ENCODE results near the gene CASS4. TPM values are rescaled to one million over a fixed set of nuclear protein-coding genes. Genes with fewer than 3 reads are reported as not detected.

Gene CASS4
- total RNA-seq, 1 experiment from 2014 or later = not detected

- BruUV-seq (replicated peaks) = no TSS peak
- TF ChIP-seq CTCF (IDR thresholded peaks at IDR 0.05; ENCODE audit: unreplicated experiment) = no peak
- CTCF ChIA-PET = no interaction called here
- Mint-ChIP-seq H3K27me3 (ENCODE audit: insufficient read depth, unreplicated experiment) (peaks cover 26% of the 10 kb centered on the region), H3K4me1 (ENCODE audit: insufficient read depth, unreplicated experiment) (no peaks in the 10 kb centered on the region), H3K27ac (ENCODE audit: low read depth, unreplicated experiment) (no peak overlapping the region), H3K36me3 (ENCODE audit: insufficient read depth, unreplicated experiment) (no peaks in the 10 kb centered on the region), H3K4me3 (ENCODE audit: unreplicated experiment) (no peak overlapping the region), H3K9me3 (ENCODE audit: unreplicated experiment) (no peaks in the 10 kb centered on the region)
- intact Hi-C loops (cut with micrococcal nuclease) = no loop called here
- DNase-seq (ENCODE audit: unreplicated experiment) = no peak
- POLR2A ChIA-PET = no interaction called here
Observed at GRCh38 chr20:56449459-56449858, 37.4 kb downstream of the CASS4 start.

GRCh38 chr20:56451056-56451765 lies 39.2 kb downstream of the CASS4 start:
- Mint-ChIP-seq H3K9me3 (ENCODE audit: unreplicated experiment) (no peaks in the 10 kb centered on the region), H3K36me3 (ENCODE audit: insufficient read depth, unreplicated experiment) (no peaks in the 10 kb centered on the region), H3K27ac (ENCODE audit: low read depth, unreplicated experiment) (no peak overlapping the region), H3K4me1 (ENCODE audit: insufficient read depth, unreplicated experiment) (no peaks in the 10 kb centered on the region), H3K27me3 (ENCODE audit: insufficient read depth, unreplicated experiment) (peaks cover 26% of the 10 kb centered on the region), H3K4me3 (ENCODE audit: unreplicated experiment) (no peak overlapping the region)
- no peak for TF ChIP-seq CTCF (IDR thresholded peaks at IDR 0.05; ENCODE audit: unreplicated experiment)
- no peak for DNase-seq (ENCODE audit: unreplicated experiment)
- BruUV-seq (replicated peaks) = no TSS peak
- POLR2A ChIA-PET = no interaction called here
- CTCF ChIA-PET = interaction anchor here (0.5 to 0.9 kb wide), 2 partner anchors 225 to 580 kb away, joined by 3 read pairs; no protein-coding TSS in a partner anchor
- intact Hi-C loops (cut with micrococcal nuclease) = no loop called here

GRCh38 chr20:56453352-56453751 lies 41.3 kb downstream of the CASS4 start:
- TF ChIP-seq CTCF (IDR thresholded peaks at IDR 0.05; ENCODE audit: unreplicated experiment) = no peak
- ChIA-PET POLR2A (interaction anchor here (0.6 kb wide), 1 partner anchor 9 kb away, joined by 3 read pairs; no protein-coding TSS in a partner anchor), CTCF (interaction anchor here (0.6 to 1.0 kb wide), 2 partner anchors 10 to 205 kb away, joined by 3 read pairs; partner anchors contain the start of gene MC3R)
- no peak overlapping the region for H3K4me3 Mint-ChIP-seq (ENCODE audit: unreplicated experiment)
- peaks cover 26% of the 10 kb centered on the region for H3K27me3 Mint-ChIP-seq (ENCODE audit: insufficient read depth, unreplicated experiment)
- H3K9me3 Mint-ChIP-seq (ENCODE audit: unreplicated experiment) = no peaks in the 10 kb centered on the region
- no peaks in the 10 kb centered on the region for H3K4me1 Mint-ChIP-seq (ENCODE audit: insufficient read depth, unreplicated experiment)
- no peak for DNase-seq (ENCODE audit: unreplicated experiment)
- no peak overlapping the region for H3K27ac Mint-ChIP-seq (ENCODE audit: low read depth, unreplicated experiment)
- intact Hi-C loops (cut with micrococcal nuclease) = no loop called here
- no peaks in the 10 kb centered on the region for H3K36me3 Mint-ChIP-seq (ENCODE audit: insufficient read depth, unreplicated experiment)
- BruUV-seq (replicated peaks) = no TSS peak

- BruUV-seq (replicated peaks) = no TSS peak
- no peak for DNase-seq (ENCODE audit: unreplicated experiment)
- H3K4me3 Mint-ChIP-seq (ENCODE audit: unreplicated experiment) = no peak overlapping the region
- intact Hi-C loops (cut with micrococcal nuclease) = no loop called here
- no peaks in the 10 kb centered on the region for H3K36me3 Mint-ChIP-seq (ENCODE audit: insufficient read depth, unreplicated experiment)
- H3K4me1 Mint-ChIP-seq (ENCODE audit: insufficient read depth, unreplicated experiment) = no peaks in the 10 kb centered on the region
- H3K27ac Mint-ChIP-seq (ENCODE audit: low read depth, unreplicated experiment) = no peak overlapping the region
- H3K27me3 Mint-ChIP-seq (ENCODE audit: insufficient read depth, unreplicated experiment) = peaks cover 26% of the 10 kb centered on the region
- CTCF ChIA-PET = interaction anchor here (0.7 to 1.3 kb wide), 2 partner anchors 50 to 56 kb away, joined by 3 read pairs; no protein-coding TSS in a partner anchor
- no peaks in the 10 kb centered on the region for H3K9me3 Mint-ChIP-seq (ENCODE audit: unreplicated experiment)
- POLR2A ChIA-PET = no interaction called here
- TF ChIP-seq CTCF (IDR thresholded peaks at IDR 0.05; ENCODE audit: unreplicated experiment) = no peak
Observed at GRCh38 chr20:56454754-56455153, 42.7 kb downstream of the CASS4 start.

Data from MCF 10A (cell line).